ENCODE data around the gene BARHL1. TPM values are rescaled to one million over a fixed set of nuclear protein-coding genes. Genes with fewer than 3 reads are reported as not detected.

Gene BARHL1
- total RNA-seq, 1 experiment from 2014 or later: 0.15 TPM

GRCh38 chr9:132614324-132614723, 31.9 kb downstream of the BARHL1 start (continued):
- no peak for TF ChIP-seq ARID4B (CRISPR knock-in tag; IDR thresholded peaks at IDR 0.05; ENCODE audit: borderline replicate concordance)
- TF ChIP-seq TP53 (CRISPR knock-in tag; IDR thresholded peaks at IDR 0.05): no peak

GRCh38 chr9:132615774-132616173, 33.4 kb downstream of the BARHL1 start:
- peaks cover 32% of the 10 kb centered on the region for H3K4me1 Mint-ChIP-seq
- H3K27ac Mint-ChIP-seq: peak overlapping the region; percentile 46
- H3K27me3 Mint-ChIP-seq (ENCODE audit: low read depth): no peaks in the 10 kb centered on the region
- DNase-seq (ENCODE audit: low spot score) (no peak), ATAC-seq (no peak; the same call in none of the 2 replicates)
- CTCF ChIA-PET: interaction anchor here (1.4 kb wide), 1 partner anchor 69 kb away, joined by 3 read pairs; no protein-coding TSS in a partner anchor
- peaks cover 54% of the 10 kb centered on the region for H3K36me3 Mint-ChIP-seq
- no peak overlapping the region for H3K4me3 Mint-ChIP-seq
- TF ChIP-seq CBFB (CRISPR knock-in tag; IDR thresholded peaks at IDR 0.05; ENCODE audit: low read depth): no peak
- no peak for TF ChIP-seq NR3C1 (CRISPR knock-in tag; conservative IDR thresholded peaks at IDR 0.05; ENCODE audit: low read depth)
- TF ChIP-seq ZNF512 (CRISPR knock-in tag; IDR thresholded peaks at IDR 0.05; ENCODE audit: borderline replicate concordance): no peak
- TF ChIP-seq CDX4 (CRISPR knock-in tag; IDR thresholded peaks at IDR 0.05; ENCODE audit: borderline replicate concordance): no peak
- no peak for TF ChIP-seq HMGXB4 (CRISPR knock-in tag; IDR thresholded peaks at IDR 0.05)
- no peak for TF ChIP-seq GTF2I (CRISPR knock-in tag; conservative IDR thresholded peaks at IDR 0.05)
- no peak for TF ChIP-seq ZNF532 (CRISPR knock-in tag; IDR thresholded peaks at IDR 0.05; ENCODE audit: borderline replicate concordance)
- no peak for TF ChIP-seq MAX (CRISPR knock-in tag; IDR thresholded peaks at IDR 0.05)
- TF ChIP-seq AFF4 (CRISPR knock-in tag; IDR thresholded peaks at IDR 0.05; ENCODE audit: borderline replicate concordance): no peak
- TF ChIP-seq FOXP1 (CRISPR knock-in tag; IDR thresholded peaks at IDR 0.05; ENCODE audit: borderline replicate concordance): no peak
- TF ChIP-seq ATF6 (CRISPR knock-in tag; IDR thresholded peaks at IDR 0.05): no peak
- POLR2A ChIA-PET: no interaction called here
- H3K9me3 Mint-ChIP-seq: no peaks in the 10 kb centered on the region

Measured in WTC11 (cell line).